ENCODE data around the gene CNKSR3. TPM values are rescaled to one million over a fixed set of nuclear protein-coding genes. Genes with fewer than 3 reads are reported as not detected.

The CNKSR3 gene
- total RNA-seq, 2 experiments from 2014 or later: 0.34 to 0.58 TPM

- Mint-ChIP-seq H3K4me3 (no peak overlapping the region), H3K27ac (no peak overlapping the region), H3K27me3 (peaks cover 5% of the 10 kb centered on the region), H3K4me1 (peaks cover 10% of the 10 kb centered on the region), H3K9me3 (ENCODE audit: low read depth) (no peaks in the 10 kb centered on the region), H3K36me3 (ENCODE audit: low read depth) (no peaks in the 10 kb centered on the region)
- ChIA-PET POLR2A (no interaction called here), CTCF (no interaction called here)
- no peak for ATAC-seq
- DNase-seq: no peak
- intact Hi-C loops (cut with DNase I, micrococcal nuclease): no loop called here
These were observed 108.3 kb downstream of the CNKSR3 start for GRCh38 chr6:154402081-154402780.

GRCh38 chr6:154399097-154399496 is 111.4 kb downstream of the CNKSR3 start:
- CTCF ChIA-PET: interaction anchor here (0.6 kb wide), 1 partner anchor 248 kb away, joined by 4 read pairs; no protein-coding TSS in a partner anchor

GRCh38 chr6:154397491-154398195 is 112.8 kb downstream of the CNKSR3 start:
- DNase-seq (no peak), ATAC-seq (no peak)
- no peak overlapping the region for H3K4me3 Mint-ChIP-seq
- intact Hi-C loops (cut with DNase I, micrococcal nuclease): no loop called here
- no peak overlapping the region for H3K27ac Mint-ChIP-seq
- POLR2A ChIA-PET: no interaction called here
- CTCF ChIA-PET: no interaction called here
- no peaks in the 10 kb centered on the region for H3K9me3 Mint-ChIP-seq (ENCODE audit: low read depth)
- no peaks in the 10 kb centered on the region for H3K4me1 Mint-ChIP-seq
- peaks cover 4% of the 10 kb centered on the region for H3K27me3 Mint-ChIP-seq
- H3K36me3 Mint-ChIP-seq (ENCODE audit: low read depth): no peaks in the 10 kb centered on the region

More at GRCh38 chr6:154399097-154399496, 111.4 kb downstream of the CNKSR3 start:
- DNase-seq: no peak
- POLR2A ChIA-PET: no interaction called here
- Mint-ChIP-seq H3K9me3 (ENCODE audit: low read depth) (no peaks in the 10 kb centered on the region), H3K36me3 (ENCODE audit: low read depth) (no peaks in the 10 kb centered on the region), H3K4me1 (peaks cover 4% of the 10 kb centered on the region), H3K4me3 (no peak overlapping the region), H3K27ac (no peak overlapping the region), H3K27me3 (peaks cover 5% of the 10 kb centered on the region)
- intact Hi-C loops (cut with DNase I, micrococcal nuclease): no loop called here
- ATAC-seq: no peak

- H3K27me3 Mint-ChIP-seq: peaks cover 4% of the 10 kb centered on the region
- no peak for ATAC-seq
- H3K9me3 Mint-ChIP-seq (ENCODE audit: low read depth): no peaks in the 10 kb centered on the region
- no peak overlapping the region for H3K27ac Mint-ChIP-seq
- CTCF ChIA-PET: no interaction called here
- intact Hi-C loops (cut with DNase I, micrococcal nuclease): no loop called here
- POLR2A ChIA-PET: no interaction called here
- no peak overlapping the region for H3K4me3 Mint-ChIP-seq
- H3K4me1 Mint-ChIP-seq: no peaks in the 10 kb centered on the region
- no peak for DNase-seq
- H3K36me3 Mint-ChIP-seq (ENCODE audit: low read depth): no peaks in the 10 kb centered on the region
These were observed 114.6 kb downstream of the CNKSR3 start for GRCh38 chr6:154395878-154396277.

- Mint-ChIP-seq H3K4me3 (no peak overlapping the region), H3K9me3 (ENCODE audit: low read depth) (no peaks in the 10 kb centered on the region), H3K36me3 (ENCODE audit: low read depth) (no peaks in the 10 kb centered on the region), H3K27me3 (peaks cover 4% of the 10 kb centered on the region), H3K27ac (no peak overlapping the region), H3K4me1 (no peaks in the 10 kb centered on the region)
- DNase-seq: no peak
- intact Hi-C loops (cut with DNase I, micrococcal nuclease): no loop called here
- ATAC-seq: no peak
- CTCF ChIA-PET: no interaction called here
- POLR2A ChIA-PET: no interaction called here
These were observed 115.2 kb downstream of the CNKSR3 start for GRCh38 chr6:154395316-154395715.

GRCh38 chr6:154394571-154394970 is 115.9 kb downstream of the CNKSR3 start:
- no peaks in the 10 kb centered on the region for H3K36me3 Mint-ChIP-seq (ENCODE audit: low read depth)
- DNase-seq (no peak), ATAC-seq (no peak)
- CTCF ChIA-PET: no interaction called here
- peaks cover 4% of the 10 kb centered on the region for H3K27me3 Mint-ChIP-seq
- H3K9me3 Mint-ChIP-seq (ENCODE audit: low read depth): peaks cover under 1% of the 10 kb centered on the region
- H3K4me1 Mint-ChIP-seq: no peaks in the 10 kb centered on the region
- intact Hi-C loops (cut with DNase I, micrococcal nuclease): no loop called here
- H3K27ac Mint-ChIP-seq: no peak overlapping the region
- POLR2A ChIA-PET: no interaction called here
- H3K4me3 Mint-ChIP-seq: no peak overlapping the region

- Mint-ChIP-seq H3K27ac (no peak overlapping the region), H3K9me3 (ENCODE audit: low read depth) (peaks cover 5% of the 10 kb centered on the region), H3K4me3 (no peak overlapping the region), H3K4me1 (no peaks in the 10 kb centered on the region), H3K36me3 (ENCODE audit: low read depth) (no peaks in the 10 kb centered on the region), H3K27me3 (peaks cover 24% of the 10 kb centered on the region)
- intact Hi-C loops (cut with DNase I, micrococcal nuclease): no loop called here
- POLR2A ChIA-PET: no interaction called here
- ATAC-seq (peak; percentile 33), DNase-seq (no peak)
- CTCF ChIA-PET: no interaction called here
These were observed 120.5 kb downstream of the CNKSR3 start for GRCh38 chr6:154390034-154390433.

- POLR2A ChIA-PET: no interaction called here
- Mint-ChIP-seq H3K27ac (no peak overlapping the region), H3K36me3 (ENCODE audit: low read depth) (no peaks in the 10 kb centered on the region), H3K9me3 (ENCODE audit: low read depth) (peaks cover 5% of the 10 kb centered on the region), H3K27me3 (peaks cover 22% of the 10 kb centered on the region), H3K4me3 (no peak overlapping the region), H3K4me1 (no peaks in the 10 kb centered on the region)
- no peak for ATAC-seq
- intact Hi-C loops (cut with DNase I, micrococcal nuclease): no loop called here
- CTCF ChIA-PET: no interaction called here
- no peak for DNase-seq
These were observed 121.7 kb downstream of the CNKSR3 start for GRCh38 chr6:154388803-154389202.

GRCh38 chr6:154386848-154387717 is 123.4 kb downstream of the CNKSR3 start:
- DNase-seq (no peak), ATAC-seq (no peak)
- CTCF ChIA-PET: interaction anchor here (0.6 to 1.5 kb wide), 2 partner anchors 110 to 386 kb away, joined by 4 read pairs; no protein-coding TSS in a partner anchor
- Mint-ChIP-seq H3K9me3 (ENCODE audit: low read depth) (peaks cover 10% of the 10 kb centered on the region), H3K27ac (no peak overlapping the region), H3K27me3 (peaks cover 20% of the 10 kb centered on the region), H3K36me3 (ENCODE audit: low read depth) (no peaks in the 10 kb centered on the region), H3K4me1 (no peaks in the 10 kb centered on the region), H3K4me3 (no peak overlapping the region)
- intact Hi-C loops (cut with DNase I, micrococcal nuclease): no loop called here
- POLR2A ChIA-PET: no interaction called here

GRCh38 chr6:154384191-154384590 is 126.3 kb downstream of the CNKSR3 start:
- CTCF ChIA-PET: no interaction called here
- Mint-ChIP-seq H3K4me1 (no peaks in the 10 kb centered on the region), H3K9me3 (ENCODE audit: low read depth) (peaks cover 6% of the 10 kb centered on the region), H3K27me3 (peaks cover 17% of the 10 kb centered on the region), H3K36me3 (ENCODE audit: low read depth) (no peaks in the 10 kb centered on the region), H3K4me3 (no peak overlapping the region), H3K27ac (no peak overlapping the region)
- intact Hi-C loops (cut with DNase I, micrococcal nuclease): no loop called here
- DNase-seq: no peak
- POLR2A ChIA-PET: no interaction called here
- no peak for ATAC-seq

- H3K9me3 Mint-ChIP-seq (ENCODE audit: low read depth): peaks cover 5% of the 10 kb centered on the region
- ChIA-PET CTCF (no interaction called here), POLR2A (no interaction called here)
- peaks cover 15% of the 10 kb centered on the region for H3K27me3 Mint-ChIP-seq
- H3K4me3 Mint-ChIP-seq: no peak overlapping the region
- H3K36me3 Mint-ChIP-seq (ENCODE audit: low read depth): no peaks in the 10 kb centered on the region
- intact Hi-C loops (cut with DNase I, micrococcal nuclease): no loop called here
- ATAC-seq (no peak), DNase-seq (no peak)
- H3K4me1 Mint-ChIP-seq: no peaks in the 10 kb centered on the region
- H3K27ac Mint-ChIP-seq: no peak overlapping the region
These were observed 127.2 kb downstream of the CNKSR3 start for GRCh38 chr6:154383273-154383672.

- POLR2A ChIA-PET: no interaction called here
- CTCF ChIA-PET: no interaction called here
These were observed 127.7 kb downstream of the CNKSR3 start for GRCh38 chr6:154382740-154383139.

More at GRCh38 chr6:154382740-154383139, 127.7 kb downstream of the CNKSR3 start:
- no peaks in the 10 kb centered on the region for H3K36me3 Mint-ChIP-seq (ENCODE audit: low read depth)
- no peak for ATAC-seq
- peaks cover 12% of the 10 kb centered on the region for H3K27me3 Mint-ChIP-seq
- H3K9me3 Mint-ChIP-seq (ENCODE audit: low read depth): peaks cover 5% of the 10 kb centered on the region
- intact Hi-C loops (cut with DNase I, micrococcal nuclease): no loop called here
- DNase-seq: no peak
- no peak overlapping the region for H3K27ac Mint-ChIP-seq
- no peaks in the 10 kb centered on the region for H3K4me1 Mint-ChIP-seq
- H3K4me3 Mint-ChIP-seq: no peak overlapping the region
